Measurements from ENCODE around the gene NEK8. TPM values are rescaled to one million over a fixed set of nuclear protein-coding genes. Genes with fewer than 3 reads are reported as not detected.

The NEK8 gene
- total and polyA plus RNA-seq, 2 of the 8 experiments (the other 6 are each of a cell fraction or from before 2014, with no cell fraction given): 14.9 to 23.3 TPM

DNA sequence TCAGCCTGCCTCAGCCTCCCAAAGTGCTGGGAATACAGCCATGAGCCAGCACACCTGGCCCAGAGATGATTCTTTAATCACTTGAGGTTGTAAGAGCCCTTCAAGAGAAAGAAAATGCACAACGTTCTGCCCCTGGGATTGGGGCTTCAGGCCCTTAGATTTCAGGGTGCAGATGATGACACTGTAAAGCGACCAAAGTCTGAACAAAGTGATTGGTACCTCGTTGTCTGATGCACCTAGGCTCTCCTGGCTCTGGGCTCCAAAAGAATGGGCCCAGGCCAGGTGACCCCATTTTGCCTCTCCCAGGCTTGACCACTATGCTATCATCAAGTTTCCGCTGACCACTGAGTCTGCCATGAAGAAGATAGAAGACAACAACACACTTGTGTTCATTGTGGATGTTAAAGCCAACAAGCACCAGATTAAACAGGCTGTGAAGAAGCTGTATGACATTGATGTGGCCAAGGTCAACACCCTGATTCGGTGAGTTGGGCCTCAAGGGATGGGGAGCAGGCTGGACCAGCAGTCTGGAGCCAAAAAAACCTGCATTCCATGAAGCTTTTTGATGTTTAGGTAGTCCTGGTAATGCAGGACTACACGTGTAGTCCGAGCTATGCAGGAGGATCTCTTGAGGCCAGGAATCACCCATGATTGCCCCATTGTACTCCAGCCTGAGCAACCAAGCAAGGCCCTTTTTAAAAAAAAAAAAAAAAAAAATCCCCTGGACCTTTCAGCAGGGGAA lies 6.0 kb upstream of the NEK8 start:
- Histone ChIP-seq H2BK15ac (ENCODE audit: low read length) (no peak overlapping the region), H3K56ac (replicated peaks; ENCODE audit: insufficient read length, low read depth, low read length) (no peak overlapping the region), H3K4me1 (replicated peaks in 1 of 4; ENCODE audit: control insufficient read depth in 3 of 4, insufficient read depth in 4 of 4, low read length in 3 of 4) (peaks cover 0 to 15% (median 6%) of the 10 kb centered on the region in 4 experiments; a peak in 6 of 7 replicates), H4K20me1 (replicated peaks in 1 of 2; ENCODE audit: control insufficient read depth in 1 of 2, insufficient read depth in 2 of 2, low read length in 2 of 2) (peaks cover 6 to 19% of the 10 kb centered on the region in 2 experiments), H2BK20ac (ENCODE audit: low read length) (no peak overlapping the region), H3K27ac (ENCODE audit: low read depth, low read length) (no peak overlapping the region), H3K18ac (ENCODE audit: extremely low read depth, low read length) (no peak overlapping the region), H3K4me3 (ENCODE audit: extremely low read depth in 1 of 4, insufficient read depth in 2 of 4, low read depth in 3 of 4, low read length in 4 of 4) (peak overlapping the region in 2 of 4 experiments; percentile 5 to 39; a peak in 2 of 8 replicates), H3K79me1 (ENCODE audit: low read depth, low read length) (no peaks in the 10 kb centered on the region; the same call in 1 of the 2 replicates), H2BK120ac (replicated peaks; ENCODE audit: low read depth, low read length) (no peak overlapping the region), H3K27me3 (replicated peaks in 1 of 4; ENCODE audit: control insufficient read depth in 3 of 4, extremely low read depth in 1 of 4, insufficient read depth in 3 of 4, low read length in 3 of 4) (no peaks in the 10 kb centered on the region), H3K23me2 (ENCODE audit: low read depth, low read length) (peaks cover 26% of the 10 kb centered on the region), H4K91ac (replicated peaks; ENCODE audit: insufficient read length, low read length) (no peak overlapping the region), H4K5ac (ENCODE audit: insufficient read length, low read depth, low read length) (no peak overlapping the region), H2AK5ac (ENCODE audit: low read depth, low read length) (no peak overlapping the region), H3K14ac (ENCODE audit: insufficient read length) (no peak overlapping the region), H3K9ac (replicated peaks in 1 of 4; ENCODE audit: extremely low read depth in 1 of 4, low read depth in 3 of 4, low read length in 3 of 4) (no peak overlapping the region; a peak in 2 of 7 replicates), H3K4ac (replicated peaks; ENCODE audit: insufficient read length, low read depth, low read length) (no peak overlapping the region), H2BK12ac (ENCODE audit: low read depth, low read length) (no peak overlapping the region), H2AFZ (ENCODE audit: low read length) (no peak overlapping the region), H3K23ac (ENCODE audit: insufficient read length) (no peak overlapping the region), H3K36me3 (ENCODE audit: control insufficient read depth in 2 of 4, insufficient read depth in 4 of 4, low read length in 3 of 4) (peaks cover 19 to 49% (median 36%) of the 10 kb centered on the region in 4 experiments), H3K4me2 (ENCODE audit: insufficient read depth in 1 of 2, low read depth in 2 of 2, low read length in 2 of 2) (peak overlapping the region; percentile 40 to 87; a peak in 3 of 4 replicates), H2BK5ac (ENCODE audit: low read depth, low read length) (peak overlapping the region; percentile 7; the same call in 1 of the 2 replicates), H4K8ac (ENCODE audit: extremely low read depth, insufficient read depth, low read length) (no peak overlapping the region), H3K79me2 (ENCODE audit: control insufficient read depth in 1 of 2, insufficient read depth in 2 of 2, low read length in 2 of 2) (peaks cover 5 to 37% of the 10 kb centered on the region in 2 experiments; a peak in 3 of 4 replicates), H3K9me3 (ENCODE audit: insufficient read depth in 2 of 2, low read depth in 1 of 2, low read length in 1 of 2) (no peaks in the 10 kb centered on the region)
- no peak for FAIRE-seq
- TF ChIP-seq POLR2A (IDR thresholded peaks at IDR 0.05; ENCODE audit: control extremely low read depth in 1 of 2, low read depth in 2 of 2, low read length in 2 of 2): peak in 1 of 2 experiments; percentile 38; a peak in 1 of 3 replicates
- TF ChIP-seq POLR2AphosphoS5 (IDR thresholded peaks at IDR 0.05; ENCODE audit: low read depth, low read length): peak; percentile 61
- TF ChIP-seq RNF2 (IDR thresholded peaks at IDR 0.05; ENCODE audit: borderline replicate concordance, low read depth, low read length, missing control alignments, poor library complexity, severe bottlenecking): no peak
- ChIA-PET POLR2A (ENCODE audit: partially characterized antibody) (interaction anchor here (0.7 to 17.6 kb wide), 17 partner anchors 9 to 360 kb away, joined by 3 to 813 read pairs (median 6); partner anchors contain the start of genes BLTP2, FLOT2, PHF12 and PROCA1), CTCF (ENCODE audit: partially characterized antibody) (interaction anchor here (1.1 to 16.9 kb wide), 3 partner anchors 18 to 181 kb away, joined by 3 to 316 read pairs (median 5); partner anchors contain the start of gene DHRS13)
- WGBS, 2 experiments (ENCODE audit: extremely low coverage in 1 of 2, insufficient coverage in 1 of 2, insufficient read length in 1 of 2, insufficient replicate concordance in 2 of 2, low coverage in 1 of 2, low lambda C conversion rate in 2 of 2, missing lambda C conversion rate in 1 of 2): 88% methylated on average over 7 of the region's 7 CpGs; no CpG with 5 or more reads in 1 of the 2 experiments
- DNase-seq (ENCODE audit: low read depth in 1 of 2, low spot score in 2 of 2): no peak
